ENCODE measurements around the gene AGPAT4. TPM values are rescaled to one million over a fixed set of nuclear protein-coding genes. Genes with fewer than 3 reads are reported as not detected.

The AGPAT4 gene
- total and polyA plus RNA-seq, 2 experiments from 2014 or later = 3.0 to 3.9 TPM

GRCh38 chr6:161254126-161254463 lies 19.8 kb downstream of the AGPAT4 start:
- H3K9me3 ChIP-seq (ENCODE audit: low read depth) = no peaks in the 10 kb centered on the region
- H4K20me1 ChIP-seq (ENCODE audit: insufficient read depth) = no peaks in the 10 kb centered on the region
- H3K36me3 ChIP-seq (ENCODE audit: low read depth) = no peaks in the 10 kb centered on the region
- no peaks in the 10 kb centered on the region for H3K27me3 ChIP-seq (replicated peaks; ENCODE audit: insufficient read depth)
- no peak overlapping the region for H3K9ac ChIP-seq
- no peaks in the 10 kb centered on the region for H3K9me2 ChIP-seq (ENCODE audit: insufficient read depth)
- H3K79me2 ChIP-seq (ENCODE audit: insufficient read depth) = peaks cover 75% of the 10 kb centered on the region
- no peak for DNase-seq
- H2AFZ ChIP-seq = no peak overlapping the region
- H3K4me3 ChIP-seq = no peak overlapping the region
- in situ Hi-C loops (cut with MboI) = no loop called here
- peaks cover 23% of the 10 kb centered on the region for H3K4me1 ChIP-seq (ENCODE audit: insufficient read depth)
- TF ChIP-seq EZH2 (IDR thresholded peaks at IDR 0.05; ENCODE audit: insufficient read depth, poor library complexity, severe bottlenecking) = no peak
- TF ChIP-seq EZH2phosphoT487 (IDR thresholded peaks at IDR 0.05; ENCODE audit: insufficient read depth, low read depth) = no peak
- no peak overlapping the region for H3K4me2 ChIP-seq (ENCODE audit: unreplicated experiment)
- no peak overlapping the region for H3K27ac ChIP-seq
- H3F3A ChIP-seq (ENCODE audit: insufficient read depth) = peaks cover 22% of the 10 kb centered on the region

- no peaks in the 10 kb centered on the region for H3F3A ChIP-seq (ENCODE audit: insufficient read depth)
- whole genome bisulfite sequencing, 2 experiments (ENCODE audit: low coverage in 1 of 2, low lambda C conversion rate in 2 of 2, missing lambda C conversion rate in 2 of 2) = 96% methylated on average over 8 of the region's 8 CpGs
- no peaks in the 10 kb centered on the region for H3K9me2 ChIP-seq (ENCODE audit: insufficient read depth)
- DNase-seq = no peak
- H3K79me2 ChIP-seq (ENCODE audit: insufficient read depth) = peaks cover 88% of the 10 kb centered on the region
- no peaks in the 10 kb centered on the region for H3K27me3 ChIP-seq (replicated peaks; ENCODE audit: insufficient read depth)
- no peaks in the 10 kb centered on the region for H3K9me3 ChIP-seq (ENCODE audit: low read depth)
- in situ Hi-C loops (cut with MboI) = no loop called here
- H3K4me1 ChIP-seq (ENCODE audit: insufficient read depth) = 0 out of 2 replicates have a peak, but pooled peaks cover 7% of the 10 kb centered on the region
- no peak overlapping the region for H3K4me3 ChIP-seq
- H3K4me2 ChIP-seq (ENCODE audit: unreplicated experiment) = no peak overlapping the region
- no peak overlapping the region for H3K9ac ChIP-seq
- H2AFZ ChIP-seq = no peak overlapping the region
- TF ChIP-seq EZH2 (IDR thresholded peaks at IDR 0.05; ENCODE audit: insufficient read depth, poor library complexity, severe bottlenecking) (no peak), EZH2phosphoT487 (IDR thresholded peaks at IDR 0.05; ENCODE audit: insufficient read depth, low read depth) (no peak)
- no peaks in the 10 kb centered on the region for H3K36me3 ChIP-seq (ENCODE audit: low read depth)
- no peaks in the 10 kb centered on the region for H4K20me1 ChIP-seq (ENCODE audit: insufficient read depth)
- H3K27ac ChIP-seq = no peak overlapping the region
Observed at GRCh38 chr6:161251345-161251744, 22.5 kb downstream of the AGPAT4 start.

GRCh38 chr6:161249327-161249726 lies 24.5 kb downstream of the AGPAT4 start:
- no peaks in the 10 kb centered on the region for H3K9me3 ChIP-seq (ENCODE audit: low read depth)
- WGBS, 2 experiments (ENCODE audit: low coverage in 1 of 2, low lambda C conversion rate in 2 of 2, missing lambda C conversion rate in 2 of 2) = 97 to 100% methylated on average over 1 of the region's 1 CpG

GRCh38 chr6:161246725-161247124 lies 27.1 kb downstream of the AGPAT4 start:
- peaks cover 76% of the 10 kb centered on the region for H3K79me2 ChIP-seq (ENCODE audit: insufficient read depth)
- 93 to 94% methylated on average over 2 of the region's 2 CpGs for WGBS, 2 experiments (ENCODE audit: low coverage in 1 of 2, low lambda C conversion rate in 2 of 2, missing lambda C conversion rate in 2 of 2)
- H3K27ac ChIP-seq = no peak overlapping the region
- no peak overlapping the region for H3K4me2 ChIP-seq (ENCODE audit: unreplicated experiment)
- H4K20me1 ChIP-seq (ENCODE audit: insufficient read depth) = no peaks in the 10 kb centered on the region
- H3K36me3 ChIP-seq (ENCODE audit: low read depth) = no peaks in the 10 kb centered on the region
- no peaks in the 10 kb centered on the region for H3K9me3 ChIP-seq (ENCODE audit: low read depth)
- H3K27me3 ChIP-seq (replicated peaks; ENCODE audit: insufficient read depth) = no peaks in the 10 kb centered on the region
- H3K4me1 ChIP-seq (ENCODE audit: insufficient read depth) = 0 out of 2 replicates have a peak, but pooled peaks cover 11% of the 10 kb centered on the region
- H3K4me3 ChIP-seq = no peak overlapping the region
- DNase-seq = no peak
- no peak overlapping the region for H2AFZ ChIP-seq
- in situ Hi-C loops (cut with MboI) = no loop called here
- H3K9ac ChIP-seq = no peak overlapping the region
- H3K9me2 ChIP-seq (ENCODE audit: insufficient read depth) = no peaks in the 10 kb centered on the region
- TF ChIP-seq EZH2phosphoT487 (IDR thresholded peaks at IDR 0.05; ENCODE audit: insufficient read depth, low read depth) = no peak
- TF ChIP-seq EZH2 (IDR thresholded peaks at IDR 0.05; ENCODE audit: insufficient read depth, poor library complexity, severe bottlenecking) = no peak
- no peaks in the 10 kb centered on the region; the same call in 1 of the 2 replicates for H3F3A ChIP-seq (ENCODE audit: insufficient read depth)

More at GRCh38 chr6:161249327-161249726, 24.5 kb downstream of the AGPAT4 start:
- TF ChIP-seq EZH2 (IDR thresholded peaks at IDR 0.05; ENCODE audit: insufficient read depth, poor library complexity, severe bottlenecking) = no peak
- TF ChIP-seq EZH2phosphoT487 (IDR thresholded peaks at IDR 0.05; ENCODE audit: insufficient read depth, low read depth) = no peak
- in situ Hi-C loops (cut with MboI) = no loop called here
- H3K9ac ChIP-seq = no peak overlapping the region
- H3K9me2 ChIP-seq (ENCODE audit: insufficient read depth) = no peaks in the 10 kb centered on the region
- H3K36me3 ChIP-seq (ENCODE audit: low read depth) = no peaks in the 10 kb centered on the region
- no peaks in the 10 kb centered on the region for H3K27me3 ChIP-seq (replicated peaks; ENCODE audit: insufficient read depth)
- no peak overlapping the region for H2AFZ ChIP-seq
- no peaks in the 10 kb centered on the region for H3F3A ChIP-seq (ENCODE audit: insufficient read depth)
- H3K27ac ChIP-seq = no peak overlapping the region
- peaks cover 76% of the 10 kb centered on the region for H3K79me2 ChIP-seq (ENCODE audit: insufficient read depth)
- no peak for DNase-seq
- H3K4me3 ChIP-seq = no peak overlapping the region
- no peaks in the 10 kb centered on the region for H3K4me1 ChIP-seq (ENCODE audit: insufficient read depth)
- H4K20me1 ChIP-seq (ENCODE audit: insufficient read depth) = no peaks in the 10 kb centered on the region
- H3K4me2 ChIP-seq (ENCODE audit: unreplicated experiment) = no peak overlapping the region

GRCh38 chr6:161245363-161245762 lies 28.5 kb downstream of the AGPAT4 start:
- 0 out of 2 replicates have a peak, but pooled peaks cover 11% of the 10 kb centered on the region for H3K4me1 ChIP-seq (ENCODE audit: insufficient read depth)
- no peak overlapping the region for H3K9ac ChIP-seq
- H3K27ac ChIP-seq = no peak overlapping the region
- TF ChIP-seq EZH2 (IDR thresholded peaks at IDR 0.05; ENCODE audit: insufficient read depth, poor library complexity, severe bottlenecking) = no peak
- TF ChIP-seq EZH2phosphoT487 (IDR thresholded peaks at IDR 0.05; ENCODE audit: insufficient read depth, low read depth) = no peak
- in situ Hi-C loops (cut with MboI) = no loop called here
- H4K20me1 ChIP-seq (ENCODE audit: insufficient read depth) = no peaks in the 10 kb centered on the region
- no peak for DNase-seq
- H3F3A ChIP-seq (ENCODE audit: insufficient read depth) = no peaks in the 10 kb centered on the region; the same call in 1 of the 2 replicates
- peaks cover 69% of the 10 kb centered on the region for H3K79me2 ChIP-seq (ENCODE audit: insufficient read depth)
- no peak overlapping the region for H3K4me2 ChIP-seq (ENCODE audit: unreplicated experiment)
- H3K4me3 ChIP-seq = no peak overlapping the region
- no peaks in the 10 kb centered on the region for H3K9me3 ChIP-seq (ENCODE audit: low read depth)
- H3K9me2 ChIP-seq (ENCODE audit: insufficient read depth) = no peaks in the 10 kb centered on the region
- H2AFZ ChIP-seq = no peak overlapping the region
- 88 to 91% methylated on average over 6 of the region's 6 CpGs for WGBS, 2 experiments (ENCODE audit: low coverage in 1 of 2, low lambda C conversion rate in 2 of 2, missing lambda C conversion rate in 2 of 2)
- H3K27me3 ChIP-seq (replicated peaks; ENCODE audit: insufficient read depth) = no peaks in the 10 kb centered on the region
- no peaks in the 10 kb centered on the region for H3K36me3 ChIP-seq (ENCODE audit: low read depth)

All from GM23248 (cell line).